H9 (cell line): ENCODE measurements around the gene NUP214. TPM values are rescaled to one million over a fixed set of nuclear protein-coding genes. Genes with fewer than 3 reads are reported as not detected.
"Not testable (repeated sequence)": the region's sequence is repeated elsewhere in the genome, so short reads cannot be mapped to it uniquely, and the experiment has no call there.

Experiments
- DNase-seq: peaks from one replicate; pipeline ENCODE4 v3.0.0-alpha.2; 2017
- H2AFZ ChIP-seq: one replicate; pipeline ENCODE4 v1.6.1; 2013; ENCODE audit warnings: mild to moderate bottlenecking, low read length, control low read depth, moderate library complexity
- H2AK5ac ChIP-seq: 2 replicates; pipeline ENCODE4 v1.6.1; 2013; ENCODE audit warnings: low read length, control low read depth, mixed read lengths; ENCODE audit not compliant: insufficient read length
- H2BK120ac ChIP-seq: one replicate; pipeline ENCODE4 v1.6.1; 2013; ENCODE audit warnings: low read depth, mild to moderate bottlenecking, low read length, control low read depth, inconsistent platforms; ENCODE audit not compliant: poor library complexity, severe bottlenecking
- H2BK12ac ChIP-seq: 2 replicates; pipeline ENCODE4 v1.6.1; 2013; ENCODE audit warnings: low read length, control low read depth, mixed read lengths, low read depth; ENCODE audit not compliant: insufficient read length
- H2BK15ac ChIP-seq: 2 replicates; pipeline ENCODE4 v1.6.1; 2013; ENCODE audit warnings: low read depth, low read length, control low read depth
- H2BK20ac ChIP-seq: one replicate; pipeline ENCODE4 v1.6.1; 2013; ENCODE audit warnings: low read depth, mild to moderate bottlenecking, low read length, control low read depth, inconsistent platforms; ENCODE audit not compliant: poor library complexity, severe bottlenecking
- H2BK5ac ChIP-seq: 2 replicates; pipeline ENCODE4 v1.6.1; 2013; ENCODE audit warnings: low read length, control low read depth, mixed read lengths; ENCODE audit not compliant: insufficient read length
- H3K14ac ChIP-seq: 2 replicates; pipeline ENCODE4 v1.6.1; 2013; ENCODE audit warnings: low read length, control low read depth; ENCODE audit not compliant: insufficient read depth
- H3K18ac ChIP-seq: 2 replicates; pipeline ENCODE4 v1.6.1; 2013; ENCODE audit warnings: low read depth, mild to moderate bottlenecking, mixed read lengths, low read length, control low read depth; ENCODE audit not compliant: insufficient read length
- H3K23ac ChIP-seq: 2 replicates; pipeline ENCODE4 v1.6.1; 2013; ENCODE audit warnings: low read length, control low read depth, mixed read lengths, low read depth; ENCODE audit not compliant: insufficient read length
- H3K23me2 ChIP-seq: 2 replicates; pipeline ENCODE4 v1.6.1; 2013; ENCODE audit warnings: low read depth, mild to moderate bottlenecking, mixed read lengths, low read length, control low read depth; ENCODE audit not compliant: insufficient read length, poor library complexity, severe bottlenecking
- H3K27ac ChIP-seq: 2 replicates; pipeline ENCODE4 v1.5.1; 2013; ENCODE audit warnings: low read length, control low read depth, mixed read lengths, low read depth; ENCODE audit not compliant: insufficient read length
- H3K27me3 ChIP-seq: 2 replicates; pipeline ENCODE4 v1.6.1; 2013; ENCODE audit warnings: low read length, control low read depth, inconsistent platforms; ENCODE audit not compliant: insufficient read depth
- H3K4ac ChIP-seq: 2 replicates; pipeline ENCODE4 v1.6.1; 2013; ENCODE audit warnings: low read depth, mild to moderate bottlenecking, control low read depth, inconsistent platforms, low read length, moderate library complexity
- H3K4me1 ChIP-seq: 2 replicates; pipeline ENCODE4 v1.6.1; 2013; ENCODE audit warnings: low read length, control low read depth, inconsistent platforms; ENCODE audit not compliant: insufficient read depth
- H3K4me2 ChIP-seq: 2 replicates; pipeline ENCODE4 v1.6.1; 2013; ENCODE audit warnings: low read length, control low read depth, mixed read lengths; ENCODE audit not compliant: insufficient read length, insufficient read depth
- H3K56ac ChIP-seq: 2 replicates; pipeline ENCODE4 v1.6.1; 2013; ENCODE audit warnings: low read depth, mild to moderate bottlenecking, mixed read lengths, low read length, control low read depth; ENCODE audit not compliant: insufficient read length
- H3K79me1 ChIP-seq: 2 replicates; pipeline ENCODE4 v1.6.1; 2013; ENCODE audit warnings: low read depth, mild to moderate bottlenecking, moderate library complexity, low read length, control low read depth, inconsistent platforms; ENCODE audit not compliant: insufficient read depth, poor library complexity, severe bottlenecking
- H3K79me2 ChIP-seq: 2 replicates; pipeline ENCODE4 v1.6.1; 2013; ENCODE audit warnings: low read length, control low read depth, inconsistent platforms; ENCODE audit not compliant: insufficient read depth
- H3K9ac ChIP-seq: 2 replicates; pipeline ENCODE4 v1.6.1; 2013; ENCODE audit warnings: low read length, control low read depth, mixed read lengths; ENCODE audit not compliant: insufficient read length; ENCODE audit errors: extremely low read depth
- H3K9me3 ChIP-seq: one replicate; pipeline ENCODE4 v1.6.1; 2013; ENCODE audit warnings: low read depth, low read length, inconsistent platforms; ENCODE audit not compliant: control insufficient read depth
- H3T11ph ChIP-seq: one replicate; pipeline ENCODE4 v1.6.1; 2013; ENCODE audit warnings: mild to moderate bottlenecking, low read length, control low read depth, inconsistent platforms
- H4K20me1 ChIP-seq: one replicate; pipeline ENCODE4 v1.6.1; 2013; ENCODE audit not compliant: control insufficient read depth, insufficient read length, insufficient read depth
- H4K5ac ChIP-seq: 2 replicates; pipeline ENCODE4 v1.6.1; 2013; ENCODE audit warnings: low read depth, mild to moderate bottlenecking, mixed read lengths, low read length, control low read depth; ENCODE audit not compliant: insufficient read length
- H4K8ac ChIP-seq: replicated peaks from 2 replicates; pipeline ENCODE4 v1.6.1; 2013; ENCODE audit warnings: low read length, control low read depth, mixed read lengths, low read depth; ENCODE audit not compliant: insufficient read length
- H4K91ac ChIP-seq: 2 replicates; pipeline ENCODE4 v1.6.1; 2013; ENCODE audit warnings: low read depth, mild to moderate bottlenecking, moderate library complexity, mixed read lengths, low read length, control low read depth; ENCODE audit not compliant: insufficient read length
- H3K27ac Mint-ChIP-seq, 3 experiments: 2 replicates in 2 of 3; 3 replicates in 1 of 3; pipeline ENCODE4 v1.8.0; 2020 to 2021; ENCODE audit warnings: mixed read lengths in 3 of 3, mild to moderate bottlenecking in 1 of 3, moderate library complexity in 1 of 3
- H3K27me3 Mint-ChIP-seq: 2 replicates; pipeline ENCODE4 v1.8.0; 2021; ENCODE audit warnings: low read depth, mild to moderate bottlenecking, moderate library complexity, mixed read lengths
- H3K36me3 Mint-ChIP-seq, 3 experiments: 2 replicates in 2 of 3; 3 replicates in 1 of 3; pipeline ENCODE4 v1.8.0; 2020 to 2021; ENCODE audit warnings: low read depth in 3 of 3, mixed read lengths in 3 of 3; ENCODE audit not compliant: insufficient read depth in 1 of 3
- H3K4me1 Mint-ChIP-seq, 2 experiments: 2 replicates each; pipeline ENCODE4 v1.8.0; 2020; ENCODE audit warnings: mixed read lengths in 2 of 2
- H3K4me3 Mint-ChIP-seq, 2 experiments: 2 replicates in 1 of 2; 3 replicates in 1 of 2; pipeline ENCODE4 v1.8.0; 2020 to 2021; ENCODE audit warnings: mild to moderate bottlenecking in 2 of 2, mixed read lengths in 2 of 2, moderate library complexity in 1 of 2
- H3K9me3 Mint-ChIP-seq, 2 experiments: 2 replicates in 1 of 2; 3 replicates in 1 of 2; pipeline ENCODE4 v1.8.0; 2020; ENCODE audit warnings: mild to moderate bottlenecking in 2 of 2, mixed read lengths in 2 of 2, moderate library complexity in 1 of 2
- WGBS: extraction: QIAGEN DNeasy Blood & Tissue Kit; methylation state at CpG from one replicate; pipeline ENCODE4 v1.1.7; 2013; ENCODE audit warnings: missing lambda C conversion rate, low lambda C conversion rate, mixed read lengths; ENCODE audit not compliant: insufficient read length; ENCODE audit errors: extremely low coverage; 5-methylcytosine and 5-hydroxymethylcytosine counted together
- total RNA-seq: library from RNA; stranded (reverse); gene quantifications from 2 replicates; pipeline ENCODE4 v1.2.1, GENCODE V29; 2021
- TF ChIP-seq, protein P1 (sequence below): fragments of 200-600 bp; sonication (generic); conservative IDR thresholded peaks from 3 replicates; pipeline ENCODE4 v1.8.0; 2021; ENCODE audit warnings: antibody characterized with exemption, mild to moderate bottlenecking

Gene NUP214
- total RNA-seq, 1 experiment from 2014 or later = 53.8 TPM

DNA sequence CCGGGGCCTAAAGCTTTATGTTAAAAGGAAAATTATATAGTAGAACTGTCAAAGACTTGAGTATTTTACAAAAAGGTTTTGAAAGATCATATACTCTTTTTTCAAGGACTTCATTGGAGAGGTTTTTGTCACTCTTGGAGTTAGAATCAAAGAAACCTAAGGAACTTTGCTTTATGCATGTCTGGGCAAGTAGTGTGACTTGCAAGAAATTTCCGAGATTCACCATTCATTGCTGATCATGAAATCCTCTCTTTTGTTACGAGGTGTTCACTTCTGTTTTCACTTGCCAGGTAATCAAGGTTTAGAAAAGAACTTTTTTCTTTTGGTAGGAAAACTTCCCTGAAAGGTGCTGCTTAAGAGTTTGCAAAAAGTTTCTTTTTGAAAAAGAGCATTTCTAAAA lies 64.8 kb downstream of the NUP214 start:
- Histone ChIP-seq H3K27ac (no peak overlapping the region), H3K79me1 (no peaks in the 10 kb centered on the region), H3K4me1 (no peaks in the 10 kb centered on the region), H3K23ac (no peak overlapping the region), H2BK5ac (no peak overlapping the region), H2BK20ac (no peak overlapping the region), H3K23me2 (no peaks in the 10 kb centered on the region), H3K18ac (no peak overlapping the region), H3K14ac (no peak overlapping the region), H4K20me1 (no peaks in the 10 kb centered on the region), H4K8ac (no peak overlapping the region), H3K56ac (no peak overlapping the region), H3K79me2 (no peaks in the 10 kb centered on the region), H3T11ph (no peak overlapping the region), H2AK5ac (no peak overlapping the region), H3K27me3 (no peaks in the 10 kb centered on the region), H3K9ac (no peak overlapping the region), H2BK12ac (no peak overlapping the region), H3K9me3 (no peaks in the 10 kb centered on the region), H2BK15ac (no peak overlapping the region), H3K4ac (no peak overlapping the region), H2BK120ac (no peak overlapping the region), H4K5ac (no peak overlapping the region), H2AFZ (no peak overlapping the region), H3K4me2 (no peak overlapping the region), H4K91ac (no peak overlapping the region)
- no peak for DNase-seq
- Mint-ChIP-seq H3K4me3 (no peak overlapping the region), H3K27me3 (no peaks in the 10 kb centered on the region), H3K4me1 (no peaks in the 10 kb centered on the region), H3K9me3 (no peaks in the 10 kb centered on the region), H3K36me3 (peaks cover 10 to 59% (median 44%) of the 10 kb centered on the region in 3 experiments; a peak in 6 of 7 replicates), H3K27ac (peak overlapping the region in 1 of 3 experiments; percentile 53; a peak in 1 of 7 replicates)
- no CpG with 5 or more reads among the region's 3 CpGs for WGBS
- TF ChIP-seq, protein P1, sequence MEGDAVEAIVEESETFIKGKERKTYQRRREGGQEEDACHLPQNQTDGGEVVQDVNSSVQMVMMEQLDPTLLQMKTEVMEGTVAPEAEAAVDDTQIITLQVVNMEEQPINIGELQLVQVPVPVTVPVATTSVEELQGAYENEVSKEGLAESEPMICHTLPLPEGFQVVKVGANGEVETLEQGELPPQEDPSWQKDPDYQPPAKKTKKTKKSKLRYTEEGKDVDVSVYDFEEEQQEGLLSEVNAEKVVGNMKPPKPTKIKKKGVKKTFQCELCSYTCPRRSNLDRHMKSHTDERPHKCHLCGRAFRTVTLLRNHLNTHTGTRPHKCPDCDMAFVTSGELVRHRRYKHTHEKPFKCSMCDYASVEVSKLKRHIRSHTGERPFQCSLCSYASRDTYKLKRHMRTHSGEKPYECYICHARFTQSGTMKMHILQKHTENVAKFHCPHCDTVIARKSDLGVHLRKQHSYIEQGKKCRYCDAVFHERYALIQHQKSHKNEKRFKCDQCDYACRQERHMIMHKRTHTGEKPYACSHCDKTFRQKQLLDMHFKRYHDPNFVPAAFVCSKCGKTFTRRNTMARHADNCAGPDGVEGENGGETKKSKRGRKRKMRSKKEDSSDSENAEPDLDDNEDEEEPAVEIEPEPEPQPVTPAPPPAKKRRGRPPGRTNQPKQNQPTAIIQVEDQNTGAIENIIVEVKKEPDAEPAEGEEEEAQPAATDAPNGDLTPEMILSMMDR = no peak

DNA sequence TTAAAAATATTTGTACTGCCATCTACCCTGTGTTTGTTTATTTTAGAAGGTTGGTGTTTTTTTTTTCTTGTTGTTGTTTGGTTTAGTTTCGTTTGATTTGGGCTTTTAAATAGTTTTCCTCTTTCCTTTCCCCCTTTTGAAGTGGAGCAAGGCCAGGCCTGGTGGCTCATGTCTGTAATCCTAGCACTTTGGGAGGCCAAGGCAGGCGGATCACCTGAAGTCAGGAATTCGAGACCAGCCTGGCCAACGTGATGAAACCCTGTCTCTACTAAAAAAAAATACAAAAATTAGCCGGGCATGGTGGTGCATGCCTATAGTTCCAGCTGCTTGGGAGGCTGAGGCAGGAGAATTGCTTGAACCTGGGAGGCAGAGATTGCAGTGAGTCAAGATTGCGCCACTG lies 65.6 kb downstream of the NUP214 start:
- H3K23me2 ChIP-seq, H3K14ac ChIP-seq, H4K91ac ChIP-seq, H3K79me1 ChIP-seq, H2BK120ac ChIP-seq, H3K27ac ChIP-seq, H3K18ac ChIP-seq, H3K9me3 ChIP-seq, H3T11ph ChIP-seq, H3K9ac ChIP-seq, H2BK12ac ChIP-seq, H3K4me1 Mint-ChIP-seq, H2BK20ac ChIP-seq, H2BK15ac ChIP-seq, H3K27me3 Mint-ChIP-seq, H3K4ac ChIP-seq, DNase-seq, H4K5ac ChIP-seq, H3K4me2 ChIP-seq, H3K79me2 ChIP-seq, H3K9me3 Mint-ChIP-seq, H3K4me3 Mint-ChIP-seq, H3K4me1 ChIP-seq, H2BK5ac ChIP-seq, H3K23ac ChIP-seq, H3K27me3 ChIP-seq, H4K20me1 ChIP-seq, H2AK5ac ChIP-seq, H2AFZ ChIP-seq, H4K8ac ChIP-seq, H3K56ac ChIP-seq: not testable (repeated sequence)
- H3K27ac Mint-ChIP-seq = peak overlapping the region in 2 of 3 experiments; percentile 55 to 77; a peak in 1 of 7 replicates
- H3K36me3 Mint-ChIP-seq = peaks cover 10 to 63% (median 45%) of the 10 kb centered on the region in 3 experiments; a peak in 6 of 7 replicates
- no CpG with 5 or more reads among the region's 6 CpGs for WGBS
